SKM-1 (cell line): ENCODE measurements around the gene LAGE3.

Experiments used
- DNase-seq: peaks from one replicate; lab custom pipeline; 2025; ENCODE audit not compliant: unreplicated experiment; lab: John Stamatoyannopoulos, UW

LAGE3 gene

DNA sequence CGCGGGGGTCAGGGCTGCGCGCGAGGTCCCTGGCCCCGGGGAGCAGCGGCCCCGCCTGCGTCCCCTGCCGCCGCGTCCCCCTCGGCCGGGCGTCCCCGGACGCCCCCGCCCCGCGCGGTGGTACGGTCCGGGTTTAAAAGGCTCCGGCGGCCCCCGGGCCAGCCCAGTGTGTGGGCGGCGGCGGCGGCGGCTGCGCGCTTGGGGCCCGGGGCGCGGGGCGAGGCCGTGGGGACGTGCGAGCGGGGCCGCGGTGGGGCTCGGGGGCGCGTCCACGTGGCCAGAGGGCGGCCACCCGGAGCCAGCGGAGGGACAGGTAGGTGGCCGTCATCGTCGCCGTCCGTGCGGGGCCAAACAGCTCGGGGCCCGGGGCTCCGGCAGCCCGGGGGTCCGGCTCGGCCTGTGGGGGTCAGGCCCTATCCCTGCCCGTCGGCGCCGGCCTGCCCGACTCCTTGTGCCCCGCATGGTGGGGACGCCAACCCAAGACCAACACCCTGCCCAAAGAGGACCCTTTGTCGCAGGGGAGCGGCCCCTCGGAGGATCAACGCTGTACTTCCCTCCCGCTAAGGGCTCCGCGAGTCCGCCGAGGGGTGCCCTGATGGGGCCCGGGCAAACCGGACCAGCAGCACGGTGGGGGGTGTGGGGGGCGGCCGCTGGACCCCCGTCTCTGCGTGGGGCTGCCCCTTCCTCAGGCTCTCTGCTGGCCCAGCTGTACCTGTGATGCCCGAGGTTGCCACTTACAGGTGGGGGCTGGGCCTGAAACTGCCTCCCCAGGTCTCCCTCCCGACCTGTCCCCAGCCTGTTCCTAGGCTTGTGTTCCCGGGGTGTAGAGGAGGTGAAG lies 20.7 kb downstream of the LAGE3 start, which contains the start of gene PLXNA3:
TSS of gene PLXNA3 (plus strand) at position 166 of the 838 bp plus-strand sequence. CDS start 1,903 bp downstream, outside the sequence.
- DNase-seq: no peak

GRCh38 chrX:154457491-154458115 lies 21.5 kb downstream of the LAGE3 start:
- no peak for DNase-seq

- no peak for DNase-seq
Observed at GRCh38 chrX:154452823-154453222, 26.3 kb downstream of the LAGE3 start.

- DNase-seq: no peak
Observed at GRCh38 chrX:154450312-154450711, 28.8 kb downstream of the LAGE3 start.

- DNase-seq: no peak
Observed at GRCh38 chrX:154449618-154450017, 29.5 kb downstream of the LAGE3 start.

DNA sequence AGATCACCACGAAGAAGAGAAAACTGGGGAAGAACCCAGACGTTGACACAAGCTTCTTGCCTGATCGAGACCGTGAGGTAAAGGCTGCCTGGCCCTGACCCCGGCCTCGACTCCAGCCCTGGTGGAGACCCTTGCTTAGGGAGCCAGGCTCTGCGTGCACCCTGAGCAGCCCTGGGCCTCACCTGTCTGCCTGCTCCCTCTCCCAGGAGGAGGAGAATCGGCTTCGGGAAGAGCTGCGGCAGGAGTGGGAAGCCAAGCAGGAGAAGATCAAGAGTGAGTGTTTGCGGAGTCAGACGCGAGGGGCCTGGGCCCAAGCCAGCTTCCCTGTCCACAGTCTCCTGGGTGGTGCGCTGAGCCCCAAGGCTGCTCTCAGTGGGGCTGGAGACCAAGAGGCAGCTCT lies 30.6 kb downstream of the LAGE3 start:
- no peak for DNase-seq

- no peak for DNase-seq
Observed at GRCh38 chrX:154446430-154446829, 32.7 kb downstream of the LAGE3 start.

- no peak for DNase-seq
Observed at GRCh38 chrX:154445776-154446175, 33.3 kb downstream of the LAGE3 start.

GRCh38 chrX:154444755-154445246 lies 34.3 kb downstream of the LAGE3 start:
- DNase-seq: no peak

DNA sequence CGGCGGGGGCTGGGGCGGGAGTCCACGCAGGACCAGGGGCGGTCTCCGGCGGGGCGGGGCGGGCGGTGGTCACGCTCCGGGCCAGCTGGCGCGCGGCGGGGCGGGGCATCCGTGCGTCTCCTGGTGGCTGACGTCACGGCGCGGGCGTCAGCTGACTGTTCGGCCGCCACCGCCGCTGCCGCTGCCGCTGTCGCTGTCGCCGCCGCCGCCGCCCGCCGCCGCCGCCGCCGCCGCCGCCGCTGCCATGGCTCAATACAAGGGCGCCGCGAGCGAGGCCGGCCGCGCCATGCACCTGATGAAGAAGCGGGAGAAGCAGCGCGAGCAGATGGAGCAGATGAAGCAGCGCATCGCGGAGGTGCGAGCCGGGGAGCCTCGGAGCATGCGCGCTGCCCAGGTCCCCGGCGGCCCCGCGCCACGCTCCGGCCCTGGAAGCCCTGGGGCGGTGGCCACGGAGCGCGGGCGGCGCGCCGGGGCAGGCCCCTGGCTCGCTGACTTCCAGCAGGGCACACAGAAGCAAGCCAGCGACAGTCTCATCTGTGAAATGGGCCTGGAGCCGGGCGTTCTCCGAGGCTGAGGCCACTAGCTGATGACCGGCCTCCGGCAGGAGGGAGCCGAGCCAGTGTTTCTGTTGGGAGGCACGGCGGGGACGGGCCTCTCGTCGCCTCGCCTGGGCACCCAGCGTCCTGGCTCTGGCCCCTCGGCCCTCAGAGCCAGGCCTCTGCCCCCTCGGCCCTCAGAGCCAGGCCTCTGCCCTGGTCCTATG lies 34.9 kb downstream of the LAGE3 start, which contains the start of gene FAM50A:
TSS of gene FAM50A (plus strand) at position 150 of the 763 bp plus-strand sequence. CDS start at position 245, 95 bp downstream.
- DNase-seq: no peak

- DNase-seq: no peak
Observed at GRCh38 chrX:154443479-154443910, 35.6 kb downstream of the LAGE3 start.

- DNase-seq: no peak
Observed at GRCh38 chrX:154441984-154442707, 36.9 kb downstream of the LAGE3 start.

DNA sequence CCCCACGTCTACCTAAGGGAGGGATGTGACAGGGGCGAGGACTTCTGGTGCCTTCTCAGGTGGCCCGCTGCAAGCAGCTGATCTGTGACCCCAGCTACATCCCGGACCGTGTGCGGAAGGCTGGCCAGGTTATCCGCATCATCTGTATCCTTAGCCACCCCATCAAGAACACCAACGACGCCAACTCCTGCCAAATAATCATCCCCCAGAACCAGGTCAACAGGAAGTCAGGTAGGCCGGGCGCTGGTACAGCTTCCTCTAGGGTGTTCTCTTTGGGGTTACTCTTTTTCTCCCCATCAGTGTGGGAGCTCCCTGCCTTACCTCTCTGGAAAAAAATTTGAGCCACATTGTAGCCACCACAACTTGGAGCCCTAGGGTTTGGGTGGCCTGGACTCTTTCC lies 37.5 kb downstream of the LAGE3 start:
- DNase-seq: no peak

DNA sequence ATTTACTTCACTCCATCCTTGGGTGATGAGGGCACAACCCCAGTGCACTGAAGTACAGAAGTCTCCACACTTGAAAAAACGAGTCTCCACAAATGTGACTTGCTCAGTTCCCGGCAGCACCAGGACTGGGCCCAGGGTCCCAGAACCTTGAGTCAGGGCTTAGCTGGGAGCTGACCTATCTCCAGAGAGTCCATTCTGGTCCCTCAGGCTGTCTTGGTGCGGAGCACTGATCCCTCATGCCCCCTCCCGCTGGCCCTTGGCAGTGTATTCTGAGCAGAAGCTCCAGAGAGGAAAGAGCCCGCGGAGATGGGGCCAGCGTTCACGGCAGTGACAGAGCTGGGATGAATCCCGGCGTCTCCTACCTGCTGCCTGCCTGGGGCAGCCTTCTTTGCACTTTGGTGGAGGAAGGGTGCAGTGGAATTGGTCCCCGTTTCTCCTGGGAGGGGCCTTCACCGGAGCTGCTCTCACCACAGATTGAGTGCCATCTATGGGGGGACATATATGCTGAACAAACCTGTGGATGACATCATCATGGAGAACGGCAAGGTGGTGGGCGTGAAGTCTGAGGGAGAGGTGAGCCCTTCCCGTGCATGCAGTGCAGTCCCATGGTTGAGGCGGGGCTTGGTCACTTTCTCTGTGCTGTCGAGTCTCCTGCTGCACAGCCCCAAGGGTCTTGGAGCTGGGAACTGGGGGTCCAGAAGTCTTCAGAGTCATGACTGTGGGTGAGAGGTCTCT lies 38.3 kb downstream of the LAGE3 start:
- DNase-seq: no peak

GRCh38 chrX:154439841-154440240 lies 39.2 kb downstream of the LAGE3 start:
- DNase-seq: no peak

- DNase-seq: no peak
Observed at GRCh38 chrX:154437971-154438893, 40.8 kb downstream of the LAGE3 start.

DNA sequence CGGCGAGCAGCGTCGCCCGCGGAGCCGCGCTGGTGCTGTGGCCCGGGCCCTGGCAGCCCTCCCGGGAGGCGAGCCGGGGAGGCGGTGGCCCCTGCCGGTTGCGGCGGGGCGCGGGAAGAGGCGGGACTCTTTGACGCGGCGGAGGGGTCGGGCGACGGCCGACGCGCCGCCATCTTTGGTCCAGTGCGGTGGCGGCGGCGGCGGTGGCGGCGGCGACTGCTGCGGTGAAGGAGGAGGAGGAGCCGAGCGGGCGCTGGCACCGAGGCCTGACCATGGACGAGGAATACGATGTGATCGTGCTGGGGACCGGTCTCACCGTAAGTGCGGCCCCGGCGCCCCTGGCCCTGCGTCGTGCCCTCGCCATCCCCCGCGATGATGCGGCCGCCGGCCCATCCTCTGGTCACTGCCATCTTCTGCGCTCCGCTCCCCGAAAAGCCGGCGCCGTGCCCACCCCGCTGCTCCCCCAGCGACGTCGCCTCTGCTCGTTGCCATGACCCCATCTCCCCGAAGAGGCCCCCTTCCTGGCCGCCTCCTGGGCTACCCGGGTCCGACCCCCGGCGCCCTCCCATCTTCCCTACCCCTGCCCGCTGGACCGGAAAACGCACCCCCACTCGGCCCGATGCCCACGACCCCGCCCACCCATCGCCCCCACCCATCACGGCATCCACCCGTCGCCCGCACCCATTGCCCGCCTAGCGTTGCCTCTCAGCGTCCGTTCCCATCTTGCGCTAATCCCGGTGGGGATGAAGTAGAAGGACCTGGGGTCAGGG lies 41.9 kb downstream of the LAGE3 start, which contains the start of gene GDI1:
TSS of gene GDI1 (plus strand) at position 172 of the 770 bp plus-strand sequence. CDS start at position 273, 101 bp downstream.
- no peak for DNase-seq

DNA sequence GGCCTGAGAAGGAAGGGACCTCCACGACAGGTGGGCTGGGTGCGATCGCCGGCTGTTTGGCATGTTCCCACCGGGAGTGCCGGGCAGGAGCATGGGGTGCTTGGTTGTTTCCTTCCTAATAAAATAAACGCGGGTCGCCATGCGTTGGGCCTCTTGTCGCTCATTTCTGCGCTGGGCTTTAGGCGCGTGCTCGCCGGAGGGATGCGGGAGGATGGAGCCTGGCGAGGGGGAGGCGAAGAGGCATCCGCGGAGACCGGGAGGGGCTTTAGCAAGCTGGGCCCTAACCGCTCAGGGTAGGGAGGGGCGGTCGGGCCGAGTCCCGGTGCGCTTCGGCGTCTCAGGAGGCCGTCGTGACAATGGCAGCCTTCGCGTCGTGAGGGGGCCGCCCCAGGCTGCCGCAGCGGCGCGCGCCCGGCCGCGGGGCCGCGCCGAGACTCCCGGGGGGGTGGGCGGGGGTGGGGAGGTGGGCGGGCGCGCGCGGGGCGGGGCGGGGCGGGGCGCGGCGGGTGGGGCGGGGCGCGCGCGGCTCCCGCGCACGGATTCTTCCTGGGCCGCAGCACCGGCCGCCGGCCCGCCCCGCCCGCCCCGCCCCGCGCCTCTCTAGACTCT lies 42.6 kb downstream of the LAGE3 start:
- no peak for DNase-seq
